Measurements from ENCODE around the gene STAM.

GRCh38 chr10:17640331-17640816, 3.6 kb upstream of the STAM start:
- TF ChIP-seq, protein P1, sequence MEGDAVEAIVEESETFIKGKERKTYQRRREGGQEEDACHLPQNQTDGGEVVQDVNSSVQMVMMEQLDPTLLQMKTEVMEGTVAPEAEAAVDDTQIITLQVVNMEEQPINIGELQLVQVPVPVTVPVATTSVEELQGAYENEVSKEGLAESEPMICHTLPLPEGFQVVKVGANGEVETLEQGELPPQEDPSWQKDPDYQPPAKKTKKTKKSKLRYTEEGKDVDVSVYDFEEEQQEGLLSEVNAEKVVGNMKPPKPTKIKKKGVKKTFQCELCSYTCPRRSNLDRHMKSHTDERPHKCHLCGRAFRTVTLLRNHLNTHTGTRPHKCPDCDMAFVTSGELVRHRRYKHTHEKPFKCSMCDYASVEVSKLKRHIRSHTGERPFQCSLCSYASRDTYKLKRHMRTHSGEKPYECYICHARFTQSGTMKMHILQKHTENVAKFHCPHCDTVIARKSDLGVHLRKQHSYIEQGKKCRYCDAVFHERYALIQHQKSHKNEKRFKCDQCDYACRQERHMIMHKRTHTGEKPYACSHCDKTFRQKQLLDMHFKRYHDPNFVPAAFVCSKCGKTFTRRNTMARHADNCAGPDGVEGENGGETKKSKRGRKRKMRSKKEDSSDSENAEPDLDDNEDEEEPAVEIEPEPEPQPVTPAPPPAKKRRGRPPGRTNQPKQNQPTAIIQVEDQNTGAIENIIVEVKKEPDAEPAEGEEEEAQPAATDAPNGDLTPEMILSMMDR (IDR thresholded peaks at IDR 0.05; ENCODE audit: insufficient read depth, low read depth, low read length): no peak
- TF ChIP-seq EZH2 (IDR thresholded peaks at IDR 0.05; ENCODE audit: insufficient read depth, low read length): no peak
